Gastrocnemius medialis (tissue), 4 donors: ENCODE data around the gene TMCO4.

Source experiments
- POLR2A ChIP-seq, 2 donors: fragments of 450-650 bp; IDR thresholded peaks; one replicate each; pipeline ENCODE4 v1.6.1; 2017; ENCODE audit warnings: antibody characterized with exemption in 2 of 2, mild to moderate bottlenecking in 2 of 2, moderate library complexity in 2 of 2
- TF ChIP-seq, protein P1 (sequence below), 5 experiments: fragments of 450-650 bp in 3 of 5; fragments of 200-600 bp in 2 of 5; sonication (generic) in 2 of 5; IDR thresholded peaks in 4 of 5; conservative IDR thresholded peaks in 1 of 5; 1 replicate in 4 of 5; 2 replicates in 1 of 5; pipeline ENCODE4 v1.5.1; 2016 to 2019; ENCODE audit warnings: antibody characterized with exemption in 5 of 5, mild to moderate bottlenecking in 3 of 5, moderate library complexity in 3 of 5

DNA sequence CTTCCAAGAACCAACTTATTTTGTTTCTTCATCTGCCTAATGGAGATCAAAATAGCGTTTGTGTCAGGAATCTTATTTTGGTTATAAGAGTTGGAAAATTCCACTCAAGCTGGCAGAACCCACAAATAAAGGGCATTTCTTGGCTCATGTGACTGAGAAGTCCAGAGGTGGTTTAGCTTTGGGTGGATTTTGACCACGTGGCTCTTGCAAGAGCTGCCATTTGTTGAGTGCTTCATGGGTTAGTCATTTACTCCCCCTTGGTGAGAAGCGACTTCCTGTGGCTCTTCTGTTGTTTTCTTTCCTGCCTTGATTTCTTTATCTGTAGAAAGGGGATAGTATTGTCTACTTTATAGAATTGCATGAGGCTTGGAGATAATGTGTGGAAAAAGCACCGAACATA, 24.8 kb upstream of the TMCO4 start:
- TF ChIP-seq, protein P1, sequence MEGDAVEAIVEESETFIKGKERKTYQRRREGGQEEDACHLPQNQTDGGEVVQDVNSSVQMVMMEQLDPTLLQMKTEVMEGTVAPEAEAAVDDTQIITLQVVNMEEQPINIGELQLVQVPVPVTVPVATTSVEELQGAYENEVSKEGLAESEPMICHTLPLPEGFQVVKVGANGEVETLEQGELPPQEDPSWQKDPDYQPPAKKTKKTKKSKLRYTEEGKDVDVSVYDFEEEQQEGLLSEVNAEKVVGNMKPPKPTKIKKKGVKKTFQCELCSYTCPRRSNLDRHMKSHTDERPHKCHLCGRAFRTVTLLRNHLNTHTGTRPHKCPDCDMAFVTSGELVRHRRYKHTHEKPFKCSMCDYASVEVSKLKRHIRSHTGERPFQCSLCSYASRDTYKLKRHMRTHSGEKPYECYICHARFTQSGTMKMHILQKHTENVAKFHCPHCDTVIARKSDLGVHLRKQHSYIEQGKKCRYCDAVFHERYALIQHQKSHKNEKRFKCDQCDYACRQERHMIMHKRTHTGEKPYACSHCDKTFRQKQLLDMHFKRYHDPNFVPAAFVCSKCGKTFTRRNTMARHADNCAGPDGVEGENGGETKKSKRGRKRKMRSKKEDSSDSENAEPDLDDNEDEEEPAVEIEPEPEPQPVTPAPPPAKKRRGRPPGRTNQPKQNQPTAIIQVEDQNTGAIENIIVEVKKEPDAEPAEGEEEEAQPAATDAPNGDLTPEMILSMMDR (IDR thresholded peaks at IDR 0.05 in 4 of 5, conservative IDR thresholded peaks at IDR 0.05 in 1 of 5), result no peak
- no peak for TF ChIP-seq POLR2A (IDR thresholded peaks at IDR 0.05)
